GM19238 (cell line): Measurements from ENCODE around the gene MCCC1.

Experiments
- DNase-seq: peaks from one replicate; pipeline ENCODE4 v3.0.0; 2011; ENCODE audit warnings: low spot score; ENCODE audit not compliant: insufficient read length

Gene MCCC1

DNA sequence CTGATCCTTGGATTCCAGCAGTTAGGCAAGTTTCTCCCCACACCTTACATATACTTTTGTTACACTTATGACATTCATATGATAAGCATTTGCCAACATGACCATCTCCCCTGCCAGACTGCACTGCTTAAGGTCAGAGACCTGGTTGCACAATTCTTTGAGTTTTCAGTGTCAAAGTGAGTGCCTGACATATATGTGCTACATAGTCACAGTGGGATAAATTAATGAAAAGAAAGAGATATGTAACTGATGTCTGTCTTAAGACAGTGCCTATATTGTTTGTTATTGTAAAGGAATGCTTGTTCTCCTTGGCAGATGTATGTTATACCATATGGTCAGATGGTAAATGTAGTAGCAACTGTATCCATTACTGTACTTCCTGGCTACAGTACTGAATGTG lies 115.4 kb downstream of the MCCC1 start:
- no peak for DNase-seq

DNA sequence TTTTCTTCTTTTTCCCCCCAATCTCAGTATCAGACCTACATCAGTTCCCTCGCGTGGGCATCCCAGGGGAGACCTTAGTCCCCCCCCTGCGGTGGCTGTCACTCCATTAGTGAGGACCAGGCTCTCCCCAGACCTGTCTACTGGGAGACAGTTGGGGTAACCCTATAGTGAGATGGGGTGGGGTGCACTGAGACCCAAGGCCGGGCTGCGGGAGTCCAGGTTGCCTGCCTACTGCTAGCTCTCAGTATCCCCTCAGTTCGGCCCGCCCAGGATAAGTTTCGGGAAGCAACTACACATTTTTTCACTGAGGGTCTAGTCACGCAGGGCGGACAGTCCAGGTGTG lies 118.3 kb downstream of the MCCC1 start:
- no peak for DNase-seq

DNA sequence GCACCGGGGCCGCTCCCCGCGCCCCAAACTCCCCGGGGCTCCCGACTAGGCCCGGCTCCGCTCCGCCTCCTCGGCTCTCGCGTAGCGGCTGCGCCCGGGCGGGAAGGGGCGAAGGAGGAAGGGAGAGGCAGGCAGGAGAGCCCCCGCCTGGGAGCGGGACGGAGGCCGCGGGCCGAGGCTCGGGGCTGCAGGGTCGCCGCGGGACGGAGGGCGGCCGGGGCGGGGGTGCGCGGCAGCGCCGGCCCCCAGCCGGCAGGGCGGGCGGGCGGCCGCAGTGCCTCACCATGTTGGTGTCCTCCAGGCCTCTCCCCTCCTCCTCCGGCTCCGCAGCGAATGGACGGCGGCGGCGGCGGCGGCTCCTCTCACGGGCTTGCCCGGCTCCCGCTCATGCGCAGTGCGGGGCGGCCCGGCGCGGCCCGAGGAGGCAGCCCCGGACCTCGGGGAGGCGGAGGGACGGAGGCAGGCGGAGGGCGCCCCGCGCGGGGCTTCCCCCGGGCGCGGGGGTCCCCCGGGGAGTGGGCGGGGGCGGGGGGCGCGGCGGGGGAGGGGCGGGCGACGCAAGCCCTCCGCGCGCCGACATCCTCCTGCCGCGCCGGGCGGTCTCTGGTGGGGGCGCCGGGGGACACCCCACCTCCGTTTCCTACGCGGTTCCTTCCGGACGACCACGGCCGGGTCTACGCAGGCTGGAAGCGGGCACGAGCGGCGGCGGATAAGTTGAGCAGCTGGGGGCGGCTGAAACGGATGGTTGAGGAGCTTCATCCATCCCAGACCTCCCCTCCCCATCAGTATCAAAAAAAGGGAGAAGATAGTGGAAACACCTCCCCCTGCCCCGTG lies 118.9 kb downstream of the MCCC1 start, which contains the start of gene DCUN1D1:
Gene DCUN1D1 (minus strand): TSS at position 335 of the 834 bp plus-strand sequence. CDS start 49 bp downstream, at position 286.
- peak; percentile 96 for DNase-seq

DNA sequence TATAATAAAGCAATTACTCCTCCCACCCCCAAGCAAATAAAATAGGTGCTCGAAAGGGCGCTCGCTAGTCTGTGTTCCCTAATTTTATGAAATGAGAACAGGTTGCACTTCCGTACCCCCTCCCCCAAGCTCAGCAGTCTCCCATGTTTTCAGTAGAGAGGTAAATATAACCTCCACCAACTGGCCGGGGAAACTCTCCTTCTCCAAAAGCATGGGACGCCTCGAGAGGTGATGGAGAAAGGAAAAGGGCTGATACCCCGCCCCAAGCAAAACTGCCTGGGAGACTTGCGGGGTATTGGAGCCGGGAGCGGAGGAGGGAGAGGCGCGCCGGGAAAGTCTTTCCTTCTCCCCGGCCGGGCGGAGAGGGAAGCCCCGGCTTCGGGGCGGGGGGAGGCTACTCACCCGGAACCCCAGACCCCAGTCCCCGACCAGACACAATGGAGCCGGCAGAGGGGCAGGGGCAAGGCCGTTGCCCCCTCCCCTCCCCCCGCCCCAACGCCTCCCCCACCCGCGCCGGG lies 119.6 kb downstream of the MCCC1 start:
- DNase-seq: no peak

DNA sequence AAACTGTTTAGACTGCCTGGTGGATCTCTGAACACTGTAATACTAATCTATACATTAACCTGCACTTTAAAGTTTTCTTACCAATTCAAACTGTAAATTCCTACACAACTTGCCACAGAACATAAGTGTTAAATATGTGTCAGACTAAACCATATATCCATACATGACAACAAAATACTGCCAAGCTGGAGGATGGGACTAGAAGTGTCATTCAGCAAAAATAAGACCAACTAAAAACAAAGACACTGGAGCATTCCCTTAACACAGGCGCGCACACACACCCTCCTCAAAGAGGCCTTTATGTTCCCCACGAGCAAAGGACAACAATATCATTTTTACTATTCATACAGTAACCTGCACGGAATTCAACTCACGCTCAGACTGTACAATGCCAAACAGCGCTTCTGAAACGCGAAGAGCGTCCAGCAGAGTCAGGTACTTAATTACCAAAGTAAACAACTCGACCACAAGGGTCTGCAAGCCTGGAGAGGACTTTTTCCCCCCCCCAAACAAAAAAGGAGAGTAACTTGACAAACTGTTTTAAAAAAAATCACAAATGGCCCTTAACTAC lies 120.1 kb downstream of the MCCC1 start:
- DNase-seq: no peak

DNA sequence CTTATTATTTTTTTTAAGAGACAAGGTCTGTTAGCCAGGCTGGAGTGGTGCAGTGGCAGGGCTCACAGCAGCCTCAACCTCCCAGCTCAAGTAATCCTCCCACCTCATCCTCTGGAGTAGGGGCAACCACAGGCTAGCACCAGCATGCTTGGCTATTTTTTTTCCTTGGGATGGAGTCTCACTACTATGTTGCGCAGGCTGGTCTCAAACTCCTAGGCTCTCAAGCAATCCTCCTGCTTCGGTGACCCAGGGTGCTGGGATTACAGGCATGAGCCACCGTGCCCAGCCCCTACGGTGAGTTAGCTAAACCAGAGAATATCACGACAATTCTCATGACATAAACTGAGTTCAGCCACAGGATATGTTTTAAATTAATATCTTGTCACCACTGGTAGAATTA lies 120.9 kb downstream of the MCCC1 start:
- DNase-seq: no peak

DNA sequence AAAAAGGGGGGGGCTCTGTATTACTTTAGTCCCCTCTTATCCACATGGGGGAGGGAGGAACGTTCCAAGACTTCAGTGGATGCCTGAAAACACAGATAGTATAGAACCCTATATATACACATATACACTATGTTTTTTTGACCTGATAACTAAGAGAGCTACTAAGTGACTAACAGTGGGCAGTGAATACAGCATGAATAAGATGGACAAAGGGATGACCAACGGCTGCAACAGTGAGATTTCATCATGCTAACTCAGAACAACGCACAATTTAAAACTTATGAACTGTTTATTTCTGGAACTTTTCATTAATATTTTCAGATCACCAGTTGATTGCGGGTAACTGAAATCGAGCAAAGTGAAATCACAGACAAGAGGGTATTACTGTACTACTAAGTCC lies 126.2 kb downstream of the MCCC1 start:
- no peak for DNase-seq

DNA sequence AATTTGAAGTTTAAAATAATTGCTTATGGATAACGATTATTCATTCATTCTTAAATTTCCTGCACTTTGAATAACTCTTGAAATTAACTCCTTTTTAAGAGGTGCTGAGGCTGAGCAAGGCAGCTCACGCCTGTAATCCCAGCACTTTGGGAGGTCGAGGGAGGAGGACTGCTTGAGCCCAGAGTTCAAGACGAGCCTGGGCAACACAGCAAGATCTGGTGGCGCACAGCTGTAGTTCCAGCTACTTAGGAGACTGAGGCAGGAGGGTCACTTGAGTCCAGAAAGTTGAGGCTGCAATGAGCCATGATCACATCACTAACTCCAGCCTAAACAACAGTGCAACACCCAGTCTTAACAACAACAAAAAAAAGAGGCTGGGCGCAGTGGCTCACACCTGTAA lies 126.9 kb downstream of the MCCC1 start:
- no peak for DNase-seq

DNA sequence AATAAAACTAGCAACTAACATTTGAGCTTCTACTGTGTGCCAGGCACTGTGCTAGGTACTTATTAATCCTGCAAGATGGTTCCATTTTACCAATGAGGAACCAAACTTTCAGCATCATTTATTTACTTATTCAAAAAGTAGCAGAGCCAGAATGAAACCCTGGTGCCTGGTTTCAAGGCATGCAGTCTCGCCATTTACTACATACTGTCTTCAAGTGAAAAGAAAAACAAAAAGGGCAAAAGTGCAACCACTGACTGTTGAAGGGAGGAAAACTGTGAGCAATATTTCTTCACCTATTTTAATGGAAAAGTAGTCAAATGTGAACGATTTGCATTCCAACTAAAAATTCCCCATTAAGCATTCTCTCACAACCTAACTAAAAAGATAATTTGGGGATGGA lies 127.7 kb downstream of the MCCC1 start:
- no peak for DNase-seq

DNA sequence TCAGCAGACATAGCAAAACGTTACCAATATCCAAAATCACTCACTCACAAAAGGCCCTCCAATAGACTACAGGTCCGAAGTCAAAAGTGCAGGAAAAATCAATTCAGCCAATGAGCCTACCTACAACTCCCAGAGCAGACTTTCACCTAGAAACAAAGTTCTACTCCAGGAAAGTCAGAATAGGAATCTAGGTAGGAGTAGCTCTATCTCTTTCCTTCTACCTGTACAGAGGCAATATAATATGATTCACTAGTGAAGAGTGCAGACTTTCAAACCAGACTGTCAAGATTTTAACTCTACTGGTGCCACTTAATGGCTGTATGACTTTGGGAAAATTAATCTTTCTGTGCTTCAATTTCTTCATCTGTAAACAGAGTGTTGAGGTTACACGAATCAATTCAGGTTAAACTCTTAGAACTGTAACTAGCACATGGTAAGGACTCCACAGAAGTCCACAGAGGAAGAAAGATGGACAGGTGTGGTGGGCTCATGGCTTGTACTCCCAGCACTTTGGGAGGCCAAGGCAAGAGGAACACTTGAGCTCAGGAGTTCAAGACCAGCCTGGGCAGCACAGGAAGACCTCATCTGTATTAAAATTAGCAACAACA lies 128.4 kb downstream of the MCCC1 start:
- no peak for DNase-seq

DNA sequence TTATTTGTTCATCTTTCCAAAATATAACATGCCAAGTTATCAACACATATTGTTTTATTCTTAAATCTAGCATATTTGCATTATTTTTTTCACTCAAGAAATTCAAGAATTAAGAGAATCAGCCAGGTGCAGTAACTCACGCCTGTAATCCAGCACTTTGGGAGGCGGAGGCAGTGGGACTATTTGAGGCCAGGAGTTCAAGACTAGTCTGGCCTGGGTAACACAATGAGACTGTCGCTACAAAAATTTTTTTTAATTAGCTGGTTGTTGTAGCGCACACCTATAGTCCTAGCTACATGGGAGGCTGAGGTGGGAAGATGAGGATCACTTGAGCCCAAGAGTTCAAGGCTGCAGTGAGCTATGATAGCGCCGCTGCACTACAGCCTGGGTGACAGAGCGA lies 129.4 kb downstream of the MCCC1 start:
- no peak for DNase-seq

DNA sequence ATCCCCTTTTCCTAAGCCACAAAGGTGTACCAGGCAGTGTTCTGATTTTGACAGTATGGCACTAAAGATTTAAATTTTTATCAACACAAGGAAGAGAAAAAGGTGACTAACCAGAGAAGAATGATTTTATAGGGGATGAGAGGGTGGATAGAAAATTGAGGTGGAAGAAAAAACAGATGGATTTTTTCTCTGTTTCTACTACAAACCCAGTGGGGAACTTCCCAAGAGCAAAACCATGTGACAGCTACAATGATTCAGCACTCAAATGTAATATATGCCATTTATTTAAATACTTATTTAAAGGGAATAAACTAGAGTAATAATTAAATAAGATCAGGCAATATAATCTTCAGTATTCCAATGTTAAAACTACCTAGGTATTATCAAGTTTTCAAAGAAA lies 130.0 kb downstream of the MCCC1 start:
- DNase-seq: no peak

DNA sequence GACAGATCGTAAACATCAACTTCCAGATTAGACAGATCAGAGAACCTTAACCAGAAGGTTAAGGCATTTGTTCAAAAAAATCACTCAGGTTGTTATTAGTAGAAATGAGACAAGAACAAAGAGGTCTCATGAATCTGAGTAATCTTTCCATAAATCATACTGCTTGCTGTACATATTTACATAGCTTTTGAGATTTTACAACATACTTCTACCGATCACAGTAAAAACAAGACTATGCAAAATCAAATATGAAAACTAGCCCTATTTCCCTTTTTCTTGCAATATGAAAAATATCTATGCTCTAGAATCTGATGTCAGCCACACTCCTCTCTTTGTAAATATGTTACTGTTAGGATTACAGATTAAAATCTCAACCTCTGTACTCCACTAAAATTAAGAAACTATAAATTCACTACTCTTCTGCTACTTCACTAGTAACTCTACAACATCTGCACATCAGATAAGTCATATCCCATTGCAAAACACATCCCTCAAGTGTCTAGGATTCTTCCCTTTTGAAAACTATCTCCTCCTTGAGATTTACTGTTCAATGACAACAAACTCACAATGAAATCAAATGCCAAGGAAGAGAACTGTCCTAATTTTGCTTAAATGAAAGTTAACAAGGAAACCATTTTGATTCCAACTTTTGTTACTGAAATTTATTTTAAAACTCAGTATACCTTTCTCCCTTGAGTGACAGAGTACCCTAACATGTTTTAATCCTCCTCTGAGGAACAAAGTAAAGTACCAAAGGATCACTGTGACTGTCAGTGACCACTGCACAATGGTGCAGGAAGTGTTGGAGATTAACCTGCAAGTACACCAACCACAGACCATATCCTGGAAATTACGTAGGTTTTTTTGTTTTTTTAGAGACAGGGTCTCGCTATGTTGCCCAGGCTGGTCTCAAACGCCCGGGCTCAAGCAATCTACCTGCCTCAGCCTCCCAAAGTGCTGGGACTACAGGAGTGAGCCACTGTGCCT lies 131.8 kb downstream of the MCCC1 start:
- DNase-seq: no peak

DNA sequence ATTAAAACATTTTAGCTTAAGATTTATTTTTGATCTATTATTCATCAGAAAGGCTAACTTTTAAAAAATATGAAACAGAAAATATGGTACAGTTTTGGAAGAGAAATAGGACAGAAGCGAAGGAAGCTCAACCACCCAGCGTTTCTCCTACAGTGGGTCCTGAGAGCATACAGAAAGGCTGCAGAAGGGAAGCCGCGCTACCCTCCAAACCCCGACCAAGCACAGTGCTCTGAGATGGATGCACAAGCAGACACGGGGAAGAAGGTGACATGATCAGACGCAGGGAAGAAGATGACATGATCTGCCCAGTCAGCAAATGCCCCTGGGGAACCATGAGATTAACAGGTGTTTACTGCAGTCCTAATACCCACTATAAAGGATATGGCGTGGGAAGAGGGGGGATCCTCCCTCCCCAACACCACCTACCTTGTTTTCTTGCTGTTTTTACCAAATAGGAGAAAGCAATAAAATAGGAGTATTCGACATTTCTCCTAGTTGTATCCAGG lies 133.4 kb downstream of the MCCC1 start:
- DNase-seq: no peak
